ENCODE measurements around the gene PEPD.
A peak's percentile ranks its signal among the peaks of the same experiment; 100 is the strongest.

The PEPD gene

DNA sequence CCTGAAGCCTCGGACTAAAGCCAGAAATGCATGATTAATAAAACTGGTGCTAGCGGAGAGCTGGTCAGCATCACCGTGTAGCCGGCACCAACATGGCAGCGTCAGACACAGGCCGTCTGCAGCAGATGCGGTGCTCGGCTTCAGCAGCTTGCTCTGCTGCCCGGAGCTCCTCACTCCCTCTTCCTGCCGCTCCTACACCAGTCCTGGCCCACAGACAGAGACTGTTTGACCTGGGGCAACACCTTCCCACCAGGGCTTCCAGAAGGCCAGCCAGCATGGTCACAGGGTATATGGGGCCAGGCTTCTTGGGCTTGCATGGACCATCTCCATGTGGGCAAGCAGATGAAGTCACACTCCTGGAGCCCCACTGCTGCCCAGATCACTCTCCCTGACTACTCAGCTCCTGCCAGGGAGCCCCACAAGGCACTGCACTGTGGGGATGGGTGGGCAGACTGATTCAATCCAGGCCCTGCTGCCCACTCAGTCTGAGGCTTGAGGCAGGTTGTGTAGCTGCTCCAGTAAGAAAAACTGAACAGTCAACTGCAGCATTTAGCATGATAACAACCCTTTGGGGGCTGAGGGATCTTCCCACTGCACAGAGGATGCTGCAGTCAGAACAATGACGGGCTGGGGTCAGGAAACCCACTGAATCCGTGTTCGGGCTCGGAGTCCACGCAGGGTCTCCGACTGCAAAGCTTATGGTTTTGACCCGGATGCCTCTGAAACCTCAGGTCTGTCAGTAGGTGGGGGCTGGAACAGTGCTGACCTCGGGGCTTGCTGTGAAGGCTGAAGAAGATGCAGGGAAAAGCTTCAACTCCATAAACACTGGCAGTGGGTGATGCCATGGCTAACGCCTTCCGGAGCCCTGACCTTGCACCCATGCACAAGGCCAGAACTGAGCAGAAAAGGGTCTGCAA, 102.5 kb downstream of the PEPD start:
- DNase-seq = no peak

DNA sequence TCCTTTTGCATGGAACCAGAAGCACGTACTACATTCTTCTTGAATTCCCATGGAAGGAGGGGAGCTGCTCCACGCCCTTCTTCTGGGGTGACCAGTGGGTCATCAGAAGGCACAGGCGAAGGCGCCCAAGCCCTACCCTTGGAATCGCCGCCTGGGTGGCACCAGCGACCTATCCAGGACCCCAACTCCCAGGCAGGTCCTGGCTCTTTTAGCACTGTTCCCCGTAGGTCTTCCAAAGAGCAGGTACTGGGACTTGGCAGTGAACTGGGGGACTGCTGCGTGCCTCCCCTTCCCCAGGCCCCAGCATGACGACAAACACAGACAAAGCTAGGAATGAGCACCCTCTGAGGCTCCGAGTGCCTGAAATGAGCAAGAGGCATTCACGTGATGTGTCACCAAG, 103.1 kb downstream of the PEPD start:
- DNase-seq = no peak

DNA sequence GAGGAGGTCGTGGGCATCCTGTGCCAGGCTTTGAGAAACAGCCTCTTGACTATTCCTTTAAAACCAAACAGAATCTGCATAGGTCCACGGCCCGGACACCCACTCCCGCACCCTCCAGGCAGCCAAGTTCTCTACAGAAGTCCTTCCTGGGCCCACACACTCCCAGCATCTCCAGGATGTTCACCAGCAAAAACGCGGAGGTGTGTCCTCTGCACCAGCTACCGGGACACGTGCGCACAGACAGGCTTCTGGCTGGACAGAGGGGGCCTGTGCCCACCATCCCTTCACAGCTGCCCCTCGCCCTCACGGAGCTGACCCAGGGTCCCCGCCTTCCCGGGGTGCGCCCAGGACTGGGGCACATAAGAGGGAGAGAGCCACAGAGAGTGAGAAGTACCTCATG, 103.8 kb downstream of the PEPD start:
- DNase-seq = no peak

DNA sequence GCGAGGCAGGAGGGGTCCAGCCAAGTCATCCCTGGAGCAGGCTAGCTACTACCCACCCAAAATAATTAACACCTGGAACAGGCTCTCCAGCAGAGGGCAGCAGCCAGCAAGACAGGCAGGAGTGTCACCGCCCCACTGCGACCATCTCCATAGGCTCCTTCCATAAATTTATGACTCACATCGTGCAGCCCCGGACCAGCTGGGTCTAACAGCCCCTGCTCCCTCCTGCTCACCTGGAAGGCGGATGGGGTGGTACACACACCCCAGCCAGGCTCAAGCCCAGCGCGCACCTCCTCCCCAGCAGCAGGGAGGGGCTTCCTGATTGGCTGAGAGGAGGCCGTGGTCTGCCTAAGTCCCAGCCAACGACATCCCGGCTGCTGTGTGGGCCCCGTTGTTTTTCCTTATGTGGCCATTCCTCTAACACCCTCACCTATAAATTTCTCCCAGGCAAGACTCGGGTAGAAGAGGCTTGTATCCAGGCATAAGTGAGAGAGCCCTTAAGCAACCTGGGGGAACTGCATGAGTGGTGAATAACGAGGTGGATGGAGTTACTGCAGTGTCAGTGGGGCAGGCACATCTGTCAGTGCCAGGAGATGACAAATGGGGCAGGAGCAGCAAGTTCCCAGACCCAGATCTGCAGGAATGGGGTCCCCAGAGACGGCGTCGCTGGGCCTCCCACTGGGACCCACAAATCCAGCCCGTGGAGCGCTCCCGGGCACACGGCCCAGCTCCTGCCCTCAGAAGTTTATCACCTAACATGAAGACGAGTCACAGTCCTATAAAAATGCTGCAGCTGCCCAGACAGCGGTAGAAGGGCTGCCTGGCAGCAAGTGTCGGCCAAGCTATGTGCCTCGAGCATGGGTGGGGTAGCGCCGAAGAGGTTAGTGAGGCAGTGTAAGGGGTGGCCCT, 105.0 kb downstream of the PEPD start:
- DNase-seq = peak; percentile 87

DNA sequence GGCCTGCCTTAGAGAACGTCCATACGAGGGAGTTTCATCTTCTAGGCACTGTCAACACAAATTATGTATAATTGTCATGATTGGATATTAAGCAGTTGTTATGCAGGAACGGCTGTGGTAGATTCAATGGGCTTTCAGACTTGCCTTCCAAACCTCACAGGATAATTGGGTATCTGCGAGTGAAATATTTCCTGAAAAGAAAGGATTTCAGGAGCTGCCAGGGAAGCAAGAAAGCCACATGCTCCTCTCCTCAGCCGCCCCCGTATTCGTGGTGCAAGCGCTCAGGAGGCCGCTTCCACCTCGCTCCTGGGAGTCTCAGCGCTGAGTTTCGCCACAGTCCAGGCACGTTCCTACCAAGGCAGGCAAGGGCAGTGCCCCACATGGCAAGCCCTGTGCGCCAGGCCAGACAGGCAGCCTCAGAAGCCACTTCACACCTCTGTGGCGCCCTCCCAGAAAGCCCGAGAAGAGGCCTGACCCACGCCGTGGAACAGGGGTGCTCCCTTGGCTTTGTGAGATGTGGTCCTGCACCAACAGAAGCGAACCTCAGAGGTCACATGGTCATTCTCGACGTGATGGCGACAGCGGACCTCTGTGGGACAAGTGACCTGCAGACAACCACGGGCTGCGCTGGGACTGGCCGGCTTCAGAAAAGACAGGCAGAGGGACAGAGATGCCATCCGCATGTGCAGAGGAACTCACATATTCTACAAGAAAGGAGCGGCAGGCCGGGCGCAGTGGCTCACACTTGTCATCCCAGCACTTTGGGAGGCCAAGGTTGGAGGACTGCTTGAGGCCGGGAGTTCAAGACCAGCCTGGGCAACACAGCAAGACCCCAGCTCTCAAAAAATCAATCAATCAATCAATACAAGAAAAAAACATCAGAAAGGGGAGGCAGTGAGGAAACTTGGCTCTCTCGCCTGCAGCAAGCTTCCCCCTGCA, 106.7 kb downstream of the PEPD start:
- no peak for DNase-seq

DNA sequence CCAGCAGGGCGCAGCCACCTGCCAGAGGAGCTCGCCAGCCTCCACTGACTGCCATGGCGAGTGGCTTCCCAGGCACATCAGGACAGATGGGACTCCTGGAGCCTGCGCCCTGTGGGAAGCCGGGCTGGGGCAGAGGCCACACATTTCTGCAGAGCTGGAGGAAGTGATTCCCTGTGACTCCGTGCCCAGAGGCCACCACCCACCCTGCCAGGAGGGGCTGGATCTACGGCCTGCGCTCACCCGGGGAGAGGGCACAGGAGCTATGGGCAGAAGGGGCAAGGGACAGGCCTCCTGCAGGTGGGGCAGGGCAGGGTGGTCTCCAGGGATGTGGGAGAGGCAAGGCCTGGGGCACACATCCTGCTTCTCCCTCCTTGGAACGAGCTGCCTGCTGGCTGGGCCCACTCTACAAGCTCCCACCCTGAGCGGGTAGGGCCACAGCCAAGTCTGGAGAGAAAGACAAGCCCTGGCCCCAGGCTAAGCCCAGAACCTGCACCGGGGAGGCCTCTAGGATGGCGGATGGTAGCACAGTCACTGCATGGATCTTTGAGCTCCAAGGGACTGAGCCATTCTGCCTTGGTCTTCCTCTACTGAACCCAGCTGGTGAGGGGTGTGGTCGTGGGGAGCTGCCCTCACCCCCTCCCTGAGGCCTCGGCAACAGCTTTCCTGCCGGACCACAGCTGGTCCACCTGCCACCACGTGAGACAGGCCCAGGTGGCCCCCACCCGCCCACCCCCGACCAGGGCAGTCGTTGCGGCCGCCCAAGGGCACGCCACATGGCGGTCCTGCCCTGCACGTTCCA, 107.5 kb downstream of the PEPD start:
- no peak for DNase-seq

DNA sequence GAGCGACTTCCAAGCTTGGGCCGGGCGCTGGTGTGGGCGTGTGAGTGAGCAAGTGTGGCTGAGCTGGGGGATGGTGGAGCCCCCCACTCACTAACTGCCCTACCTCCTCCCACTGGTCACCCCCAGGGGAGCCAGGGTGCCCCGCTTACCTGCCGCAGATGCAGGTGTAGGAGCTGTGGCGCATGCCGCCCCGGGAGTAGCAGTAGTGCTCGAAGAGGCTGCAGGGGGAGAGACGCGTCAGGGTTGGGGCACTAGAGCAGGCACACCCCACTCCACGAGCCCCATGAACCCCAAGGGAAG, 108.2 kb downstream of the PEPD start:
- DNase-seq = no peak

DNA sequence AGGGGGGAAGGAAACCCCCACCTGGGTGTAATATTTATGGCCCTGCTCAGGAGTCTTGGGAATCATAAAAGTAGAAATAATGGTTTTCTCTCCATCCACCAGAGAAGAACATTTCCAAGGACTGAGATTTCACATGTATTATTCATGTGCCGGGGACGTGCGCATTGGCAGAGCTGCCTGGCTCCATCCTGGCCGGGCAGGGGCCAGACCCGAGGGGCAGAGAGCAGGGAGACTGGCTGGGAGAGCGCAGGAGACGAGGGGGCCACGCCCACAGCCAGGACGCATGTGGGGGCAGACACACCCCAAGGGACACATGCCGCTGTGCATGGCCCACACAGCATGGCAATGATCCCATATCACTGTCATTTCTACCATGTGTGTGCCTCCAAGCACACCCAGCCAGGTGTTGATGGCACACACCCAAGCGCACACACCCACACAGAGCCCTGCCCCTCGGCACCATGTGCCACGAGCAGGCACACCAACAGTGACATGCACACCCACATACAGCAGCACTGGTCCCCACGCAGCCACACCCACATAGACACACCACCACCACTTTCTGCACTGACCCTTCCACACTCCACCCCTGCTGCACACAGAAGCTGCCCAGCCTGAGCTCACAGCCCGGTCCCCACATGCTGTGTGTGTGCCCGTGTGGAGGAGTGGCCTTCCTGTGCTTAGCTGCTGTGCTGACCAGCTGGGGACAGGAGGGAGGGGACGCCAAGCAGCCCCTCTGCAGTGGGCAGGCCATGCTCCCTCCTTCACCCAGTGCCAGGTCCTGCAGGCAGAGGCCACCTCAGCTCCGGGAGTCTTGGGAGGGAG, 108.8 kb downstream of the PEPD start:
- no peak for DNase-seq

DNA sequence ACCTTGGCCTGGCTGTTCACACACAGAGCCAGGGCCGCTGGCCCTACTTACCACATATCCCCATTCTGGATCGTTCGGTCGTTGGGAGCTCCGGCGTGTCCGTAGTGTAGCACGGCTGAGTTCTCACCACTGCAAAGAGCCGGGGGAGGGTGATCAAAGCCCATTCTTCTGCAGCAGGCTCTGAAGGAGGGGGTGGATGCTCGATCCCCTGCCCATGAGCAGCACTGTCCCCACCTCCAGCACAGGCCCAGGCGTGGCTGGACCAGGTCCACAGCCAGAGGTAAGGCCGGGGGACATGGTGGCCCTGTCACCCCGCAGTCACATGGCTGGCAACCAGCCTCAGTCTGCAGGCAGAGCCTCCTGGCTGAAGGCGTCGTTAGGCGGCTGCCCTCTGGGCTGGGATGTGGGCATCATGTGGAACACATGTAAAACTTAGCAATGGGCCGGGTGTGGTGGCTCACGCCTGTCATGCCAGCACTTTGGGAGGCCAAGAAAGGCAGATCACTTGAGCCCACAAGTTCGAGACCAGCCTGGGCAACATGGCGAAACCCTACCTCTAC, 109.9 kb downstream of the PEPD start:
- DNase-seq = no peak

DNA sequence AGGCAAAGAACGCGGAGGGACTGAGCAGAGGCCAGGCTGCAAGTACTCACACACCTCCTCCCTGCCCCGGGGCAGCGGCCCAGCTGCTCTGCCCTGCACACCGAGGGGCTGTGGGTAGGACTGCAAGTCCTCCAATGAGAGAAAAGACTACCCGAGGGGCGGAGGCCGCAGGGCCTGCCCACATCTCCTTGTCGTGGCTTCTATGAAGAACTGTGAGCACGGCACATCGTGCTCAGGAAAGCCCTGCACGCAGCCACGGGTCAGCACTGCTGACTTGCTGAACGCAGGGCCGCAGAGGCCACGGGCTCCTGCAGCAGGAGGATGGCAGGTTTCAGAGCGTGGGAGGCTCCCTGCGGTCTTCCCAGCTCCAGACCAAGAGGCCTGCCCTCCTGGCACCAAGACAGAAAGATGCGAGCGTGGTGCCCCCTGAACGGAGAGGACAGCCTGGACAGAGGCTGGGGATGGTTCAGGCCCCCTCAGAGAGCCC, 110.6 kb downstream of the PEPD start:
- no peak for DNase-seq

DNA sequence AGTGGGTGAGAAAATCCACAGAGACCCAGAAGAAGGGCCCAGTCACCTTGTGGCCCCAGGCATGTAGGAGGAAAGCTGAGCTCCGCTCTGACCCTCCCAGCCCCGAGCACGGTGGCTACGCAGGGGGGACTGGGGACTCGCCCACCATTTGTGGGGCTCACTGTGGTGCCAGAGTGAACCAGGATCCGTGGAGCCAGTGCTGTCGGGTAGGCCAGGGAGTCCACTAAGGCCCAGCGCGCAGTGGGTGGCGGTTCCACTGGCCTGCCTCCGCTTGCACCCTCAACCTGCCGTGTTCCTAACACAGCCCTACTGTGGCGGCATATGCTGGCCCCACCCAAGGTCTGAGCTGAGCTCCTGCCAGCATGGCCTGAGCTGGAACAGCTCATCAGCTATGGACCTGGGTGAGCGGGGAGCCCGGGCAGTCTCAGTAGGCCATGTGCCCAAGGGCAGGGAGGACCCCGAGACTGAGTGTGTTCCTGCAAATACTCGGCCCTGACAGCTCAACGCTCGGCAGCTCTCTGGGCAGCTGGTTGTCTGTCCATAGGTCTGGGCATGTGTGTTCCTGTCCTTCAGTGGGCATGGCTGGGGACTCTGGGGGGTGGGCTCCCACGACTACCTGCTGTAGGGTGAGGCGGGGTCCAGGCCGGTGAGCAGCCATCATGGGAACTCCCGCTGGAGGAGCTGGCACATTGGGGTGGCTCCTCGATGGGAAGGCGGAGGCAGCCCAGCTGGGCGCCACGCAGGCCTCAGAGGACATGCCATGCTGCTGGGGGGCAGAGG, 111.5 kb downstream of the PEPD start:
- no peak for DNase-seq

DNA sequence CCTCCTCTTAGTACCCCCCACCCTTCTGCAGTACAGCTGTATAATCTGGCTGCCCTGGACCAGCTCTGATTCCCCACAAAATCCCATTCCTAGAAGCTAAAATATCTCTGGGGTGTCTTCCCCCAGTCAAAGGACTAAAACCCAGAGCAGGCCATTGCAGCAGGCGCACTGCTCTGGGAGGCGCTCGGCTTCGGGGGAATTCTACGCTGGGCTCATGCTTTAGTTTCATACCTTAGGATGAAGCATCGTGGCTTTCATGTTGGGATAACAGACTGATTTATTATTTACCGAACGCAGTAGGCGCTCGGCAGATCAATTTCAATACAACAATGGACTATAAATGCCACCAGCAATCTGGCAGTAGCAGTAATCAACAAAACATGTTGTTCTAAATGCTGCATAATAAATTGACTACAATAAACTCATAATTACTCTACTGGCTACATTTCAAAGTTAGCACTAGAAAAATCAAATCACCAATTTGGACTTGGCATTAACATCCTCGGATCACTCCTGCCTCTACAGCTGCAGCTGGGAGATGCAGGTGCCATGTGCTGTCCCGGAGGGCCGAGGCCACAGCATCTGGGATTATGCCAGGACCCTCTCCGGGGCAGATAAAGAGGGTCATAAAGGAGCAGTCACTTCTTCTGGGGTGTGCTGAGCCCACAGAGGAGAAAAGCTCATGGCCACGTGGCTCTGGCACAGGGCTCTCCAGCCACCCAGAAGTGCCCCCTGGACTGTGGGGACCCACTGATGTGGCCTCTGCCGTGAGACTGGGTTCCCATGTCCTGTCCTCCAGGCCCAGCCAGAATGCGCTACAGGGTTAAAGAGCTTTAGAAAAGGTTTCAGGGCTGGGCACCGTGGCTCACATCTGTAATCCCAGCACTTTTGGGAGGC, 112.8 kb downstream of the PEPD start:
- DNase-seq = no peak

DNA sequence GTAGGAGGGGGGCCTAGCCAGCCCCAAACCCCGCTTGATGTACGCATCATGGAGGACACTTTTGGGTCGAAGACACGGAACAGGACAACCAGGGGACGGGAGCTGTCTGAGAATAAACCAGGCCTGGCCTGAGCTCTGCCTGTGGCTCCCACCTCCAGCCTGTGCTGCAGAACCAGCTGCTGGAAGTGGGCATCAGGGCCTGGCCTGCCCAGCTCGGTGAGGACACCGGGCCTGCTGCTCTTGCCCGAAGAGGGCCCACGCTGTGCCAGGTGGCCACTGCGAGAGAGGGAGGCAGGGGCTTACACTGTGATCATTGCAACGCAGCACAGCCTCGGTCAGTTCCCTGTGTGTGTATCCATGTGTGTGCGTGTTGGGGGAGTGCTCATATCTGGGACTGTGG, 113.5 kb downstream of the PEPD start:
- no peak for DNase-seq

DNA sequence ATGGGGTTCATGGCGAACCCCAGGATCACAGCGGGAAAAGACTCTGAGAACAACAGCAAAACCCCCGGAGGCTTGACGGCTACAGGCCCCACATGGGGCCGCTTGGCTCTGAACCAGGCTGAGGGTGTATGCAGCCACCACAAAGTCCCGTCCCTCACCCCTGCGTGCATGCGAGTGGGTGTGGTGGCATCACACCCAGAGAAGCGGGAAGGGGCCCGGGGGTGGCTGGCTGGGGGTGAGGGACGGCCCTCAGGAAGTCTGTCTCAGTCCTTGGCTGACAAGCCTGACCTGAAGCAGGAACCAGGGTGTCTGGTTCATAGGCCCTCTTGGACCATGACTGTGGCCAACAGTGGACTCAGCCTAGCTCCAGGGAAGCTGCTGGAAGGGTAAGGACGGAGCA, 113.9 kb downstream of the PEPD start:
- DNase-seq = no peak

DNA sequence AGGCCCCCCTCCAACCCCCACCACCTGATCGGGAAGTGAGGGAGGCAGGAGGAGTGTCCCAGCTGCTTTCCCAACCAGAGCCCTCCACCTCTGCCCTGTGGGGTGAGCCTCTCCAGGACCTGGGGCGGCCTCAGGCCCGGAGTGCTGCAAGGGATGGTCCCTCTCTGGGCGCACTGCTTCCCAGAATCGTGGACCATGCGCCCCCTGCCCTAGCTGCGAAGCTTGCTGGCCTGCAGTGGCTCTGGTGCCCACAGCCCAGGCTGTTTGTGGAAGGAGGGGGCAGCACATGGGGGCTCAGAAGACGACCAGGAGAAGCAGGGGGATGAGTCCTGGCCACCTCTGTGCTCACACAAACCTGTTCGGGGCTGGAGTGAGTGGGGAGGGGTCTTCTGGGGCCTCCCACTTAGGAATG, 114.4 kb downstream of the PEPD start:
- no peak for DNase-seq

DNA sequence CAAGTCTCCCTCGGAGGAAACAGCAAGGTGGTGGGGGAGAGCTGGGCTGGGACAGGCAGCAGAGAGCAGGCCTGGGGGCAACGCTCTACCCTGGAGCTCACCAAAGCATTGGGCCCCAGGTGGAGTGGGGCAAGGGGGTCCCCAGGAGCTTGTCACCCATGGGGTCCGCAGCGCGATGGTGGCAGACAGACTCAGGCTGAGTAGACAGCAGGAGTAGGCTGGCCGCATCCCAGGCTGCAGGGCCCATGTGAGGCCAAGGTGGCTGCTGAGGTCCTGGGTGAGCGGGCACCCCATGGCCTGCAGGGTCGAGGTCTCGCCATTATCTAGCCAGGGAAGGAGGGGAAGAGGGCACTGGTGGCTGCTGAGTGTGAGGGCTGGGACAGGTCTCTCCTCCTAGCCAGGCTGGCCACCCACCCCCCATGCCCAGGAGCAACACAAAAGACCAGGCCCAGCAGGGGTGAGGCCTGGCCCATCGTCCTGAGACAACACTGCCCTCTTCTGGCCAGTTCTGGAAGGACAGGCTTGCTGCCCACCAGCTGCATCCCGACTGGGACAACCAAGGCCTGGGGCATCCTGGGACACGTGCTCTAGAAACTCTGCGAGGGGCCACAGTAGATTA, 115.0 kb downstream of the PEPD start:
- peak; percentile 92 for DNase-seq

DNA sequence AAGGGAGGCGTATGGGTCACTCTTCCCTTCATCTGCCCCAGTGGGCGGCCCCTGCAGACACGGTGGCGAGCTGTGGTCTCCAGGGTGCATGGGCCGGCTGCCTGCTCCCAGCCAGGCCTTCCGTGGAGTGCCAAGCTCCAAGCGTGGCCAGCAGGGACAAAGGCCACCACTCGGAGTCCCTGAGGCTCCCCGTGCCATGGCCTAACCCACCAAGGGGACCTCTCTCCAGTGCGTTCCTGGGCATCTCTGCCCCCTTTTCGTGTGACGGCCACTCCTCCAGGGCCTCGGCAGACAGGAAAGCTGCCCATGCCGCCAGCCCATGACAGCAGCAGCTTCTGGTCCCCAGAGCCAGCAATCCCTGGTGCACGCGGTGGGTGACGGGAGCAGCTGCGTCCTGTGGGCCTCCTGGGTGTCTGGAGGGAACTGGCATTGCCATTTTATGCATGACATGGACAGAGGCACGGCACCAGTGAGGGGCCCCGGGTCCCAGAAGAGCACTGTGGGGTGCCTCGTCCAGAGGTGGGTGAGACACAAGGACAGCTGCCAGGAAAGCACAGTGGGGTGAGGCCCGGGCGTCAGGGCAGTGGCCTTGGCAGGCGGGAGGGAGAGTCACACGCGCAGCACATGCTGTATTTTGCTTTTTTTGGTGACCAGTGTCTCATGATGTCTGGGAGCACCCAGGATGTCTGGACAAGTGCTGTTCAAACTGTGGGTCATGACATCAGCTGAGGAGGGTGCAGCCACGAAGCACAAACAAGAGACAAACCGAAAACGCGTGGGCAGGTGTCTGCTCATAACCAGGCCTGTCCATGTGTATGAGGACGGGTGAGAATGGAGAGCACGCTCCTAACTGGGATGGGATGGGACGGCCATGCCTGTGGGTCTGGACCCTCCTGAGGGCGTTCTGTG, 115.8 kb downstream of the PEPD start:
- DNase-seq = no peak
